Measurements from ENCODE around the gene BRCC3.

Gene BRCC3

DNA sequence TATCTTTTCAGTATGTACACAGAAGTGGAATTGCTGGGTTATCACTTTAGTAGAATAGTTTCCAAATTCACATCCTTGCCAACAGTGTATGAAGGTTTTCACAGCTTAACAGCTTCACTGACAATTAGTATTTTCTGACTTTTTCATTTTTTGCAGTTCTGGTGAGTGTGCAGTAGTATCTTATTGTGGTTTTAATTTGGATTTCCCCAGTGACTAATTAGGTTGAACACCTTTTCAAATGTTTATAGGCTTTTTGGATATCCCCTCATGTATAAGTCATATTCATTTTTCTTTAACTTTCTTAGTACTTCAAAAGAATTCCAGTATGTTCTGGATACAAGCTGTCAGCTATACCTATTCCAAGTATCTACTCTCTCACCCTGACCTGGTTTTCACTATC is 37.1 kb downstream of the BRCC3 start:
- H3K4me3 ChIP-seq (ENCODE audit: low read depth, low read length) = no peak overlapping the region
- TF ChIP-seq, protein P1, sequence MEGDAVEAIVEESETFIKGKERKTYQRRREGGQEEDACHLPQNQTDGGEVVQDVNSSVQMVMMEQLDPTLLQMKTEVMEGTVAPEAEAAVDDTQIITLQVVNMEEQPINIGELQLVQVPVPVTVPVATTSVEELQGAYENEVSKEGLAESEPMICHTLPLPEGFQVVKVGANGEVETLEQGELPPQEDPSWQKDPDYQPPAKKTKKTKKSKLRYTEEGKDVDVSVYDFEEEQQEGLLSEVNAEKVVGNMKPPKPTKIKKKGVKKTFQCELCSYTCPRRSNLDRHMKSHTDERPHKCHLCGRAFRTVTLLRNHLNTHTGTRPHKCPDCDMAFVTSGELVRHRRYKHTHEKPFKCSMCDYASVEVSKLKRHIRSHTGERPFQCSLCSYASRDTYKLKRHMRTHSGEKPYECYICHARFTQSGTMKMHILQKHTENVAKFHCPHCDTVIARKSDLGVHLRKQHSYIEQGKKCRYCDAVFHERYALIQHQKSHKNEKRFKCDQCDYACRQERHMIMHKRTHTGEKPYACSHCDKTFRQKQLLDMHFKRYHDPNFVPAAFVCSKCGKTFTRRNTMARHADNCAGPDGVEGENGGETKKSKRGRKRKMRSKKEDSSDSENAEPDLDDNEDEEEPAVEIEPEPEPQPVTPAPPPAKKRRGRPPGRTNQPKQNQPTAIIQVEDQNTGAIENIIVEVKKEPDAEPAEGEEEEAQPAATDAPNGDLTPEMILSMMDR (IDR thresholded peaks at IDR 0.05; ENCODE audit: control insufficient read depth, extremely low read depth, insufficient read depth) = no peak
- no peak for DNase-seq (ENCODE audit: low read depth)

DNA sequence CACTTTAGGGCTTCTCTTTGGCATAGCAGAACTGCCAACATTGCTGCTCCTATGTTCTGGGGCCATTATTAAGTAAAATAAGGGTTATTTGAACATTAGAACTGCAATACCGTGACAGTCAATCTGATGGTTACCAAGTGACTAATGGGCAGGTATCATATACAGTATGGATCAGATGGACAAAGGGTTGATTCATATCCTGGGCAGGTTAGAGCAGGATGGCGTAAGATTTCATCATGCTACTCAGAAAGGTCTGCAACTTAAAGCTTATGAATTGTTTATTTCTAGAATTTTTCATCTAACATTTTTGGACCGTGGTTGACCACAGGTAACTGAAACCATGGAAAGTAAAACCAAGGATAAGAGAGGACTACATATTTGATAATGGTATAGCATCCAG is 40.9 kb downstream of the BRCC3 start:
- H3K4me3 ChIP-seq (ENCODE audit: low read depth, low read length) = no peak overlapping the region
- no peak for DNase-seq (ENCODE audit: low read depth)
- TF ChIP-seq, protein P1 (IDR thresholded peaks at IDR 0.05; ENCODE audit: control insufficient read depth, extremely low read depth, insufficient read depth) = no peak

DNA sequence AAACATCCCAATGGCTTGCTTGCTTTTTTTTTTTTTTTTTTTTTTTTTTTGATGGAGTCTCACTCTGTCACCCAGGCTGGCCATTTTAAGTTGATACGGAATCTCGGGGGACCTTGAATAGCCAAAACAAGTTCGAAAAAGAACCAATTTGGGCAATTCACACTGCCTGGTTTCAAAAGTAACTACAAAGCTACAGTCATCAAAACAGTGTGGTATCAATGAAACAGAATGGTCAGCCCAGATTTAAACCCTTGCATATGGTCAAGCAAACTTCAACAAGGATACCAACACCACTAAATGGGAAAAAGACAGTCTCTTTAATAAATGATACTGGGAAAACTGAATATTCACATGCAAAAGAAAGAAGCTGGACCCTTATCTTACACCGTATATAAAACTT is 41.8 kb downstream of the BRCC3 start:
- TF ChIP-seq, protein P1 (IDR thresholded peaks at IDR 0.05; ENCODE audit: control insufficient read depth, extremely low read depth, insufficient read depth) = no peak
- no peak for DNase-seq (ENCODE audit: low read depth)
- no peak overlapping the region for H3K4me3 ChIP-seq (ENCODE audit: low read depth, low read length)

DNA sequence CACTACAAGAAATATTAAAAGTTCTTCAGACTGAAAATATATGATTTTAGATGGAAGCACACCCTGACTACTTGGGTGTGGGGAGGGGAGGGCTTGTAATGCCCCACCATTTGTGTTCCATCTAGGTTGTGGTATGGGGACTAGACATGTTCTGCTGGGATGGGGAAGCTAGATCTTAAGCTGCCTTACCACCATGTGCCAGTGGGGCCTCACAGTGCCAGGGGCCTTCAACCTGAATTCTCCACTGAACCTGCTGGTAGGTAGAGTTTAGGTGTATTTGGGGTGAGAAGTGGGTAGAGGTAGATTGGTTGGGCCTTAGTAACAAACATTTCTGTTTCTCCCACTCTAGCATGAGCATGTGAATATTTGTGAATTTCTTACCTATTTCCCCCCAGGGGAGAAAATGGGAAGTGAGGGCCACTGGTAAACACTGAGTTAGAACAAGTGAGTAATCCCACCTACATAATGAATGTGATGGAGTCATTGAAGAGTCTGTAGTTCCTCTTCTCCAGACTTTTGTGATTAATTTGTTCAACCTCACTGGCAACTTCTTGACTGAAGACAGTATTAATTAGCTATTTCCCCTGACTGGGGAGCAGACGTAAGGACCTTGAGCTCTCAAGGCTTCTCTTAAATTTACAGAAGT is 44.0 kb downstream of the BRCC3 start:
- no peak overlapping the region for H3K4me3 ChIP-seq (ENCODE audit: low read depth, low read length)
- TF ChIP-seq, protein P1 (IDR thresholded peaks at IDR 0.05; ENCODE audit: control insufficient read depth, extremely low read depth, insufficient read depth) = no peak
- no peak for DNase-seq (ENCODE audit: low read depth)

DNA sequence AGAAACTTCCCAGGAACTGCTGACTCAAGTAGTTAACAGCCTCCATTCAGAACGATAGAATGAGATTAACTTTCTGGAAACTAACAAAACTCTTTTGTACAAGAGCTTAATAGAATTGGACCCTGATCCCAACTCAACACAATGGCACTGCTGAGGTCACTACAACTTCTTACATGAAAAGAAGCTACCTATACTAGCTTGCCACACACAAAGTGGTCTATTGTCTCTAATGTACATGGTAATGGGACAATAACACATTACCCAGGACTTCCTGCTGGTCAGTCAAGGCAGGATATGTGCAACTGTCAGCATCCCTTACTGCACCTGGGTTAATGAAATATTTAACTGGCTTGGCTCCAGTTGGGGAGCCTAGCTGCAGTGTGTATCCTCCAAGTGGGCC is 56.2 kb downstream of the BRCC3 start:
- TF ChIP-seq, protein P1 (IDR thresholded peaks at IDR 0.05; ENCODE audit: control insufficient read depth, extremely low read depth, insufficient read depth) = no peak
- no peak overlapping the region for H3K4me3 ChIP-seq (ENCODE audit: low read depth, low read length)
- no peak for DNase-seq (ENCODE audit: low read depth)

DNA sequence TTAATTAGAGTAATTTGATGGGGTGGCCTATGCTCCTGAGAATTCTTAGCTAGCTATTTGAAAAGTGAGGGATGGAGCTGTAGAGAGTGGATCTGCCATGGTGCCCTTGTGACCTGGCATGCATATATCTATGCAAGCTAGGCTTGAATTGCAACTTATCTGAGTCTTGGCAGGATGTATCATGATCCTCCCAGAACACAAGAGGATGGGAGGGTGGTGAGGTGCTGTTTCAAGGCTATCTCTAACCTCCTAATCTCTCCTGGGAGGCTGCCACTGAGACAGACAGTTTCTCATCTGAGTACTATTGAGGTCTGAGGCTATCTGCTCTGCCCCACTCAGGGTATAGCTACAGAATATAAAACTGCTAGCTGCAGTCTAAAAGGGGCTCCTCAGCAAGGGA is 56.6 kb downstream of the BRCC3 start:
- no peak overlapping the region for H3K4me3 ChIP-seq (ENCODE audit: low read depth, low read length)
- TF ChIP-seq, protein P1 (IDR thresholded peaks at IDR 0.05; ENCODE audit: control insufficient read depth, extremely low read depth, insufficient read depth) = no peak
- DNase-seq (ENCODE audit: low read depth) = no peak

DNA sequence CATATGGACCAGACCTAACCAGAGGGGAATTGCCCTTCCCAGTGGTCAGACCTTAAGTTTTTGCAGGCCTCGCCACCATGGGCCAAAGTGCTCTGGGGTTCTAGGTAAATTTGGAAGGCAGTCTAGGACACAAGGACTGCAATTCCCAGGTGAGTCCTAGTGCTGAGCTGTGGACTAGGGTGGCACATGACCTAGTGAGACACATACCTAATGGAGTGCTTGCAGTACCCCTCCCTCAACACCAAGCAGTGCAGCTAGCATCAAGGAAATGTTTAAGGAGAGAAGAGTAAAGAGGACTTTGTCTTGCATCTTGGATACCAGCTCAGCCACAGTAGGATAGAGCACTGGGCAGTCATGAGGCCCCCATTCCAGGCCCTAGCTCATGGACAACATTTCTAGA is 60.8 kb downstream of the BRCC3 start:
- no peak for DNase-seq (ENCODE audit: low read depth)
- H3K4me3 ChIP-seq (ENCODE audit: low read depth, low read length) = no peak overlapping the region
- TF ChIP-seq, protein P1 (IDR thresholded peaks at IDR 0.05; ENCODE audit: control insufficient read depth, extremely low read depth, insufficient read depth) = no peak

Measured in LNCaP clone FGC (cell line).